GM12864 (cell line): Measurements from ENCODE around the gene CCDC159.

Source experiments
- DNase-seq: peaks from one replicate; pipeline ENCODE4 v3.0.0-alpha.2; 2011; ENCODE audit warnings: low read depth
- H3K4me3 ChIP-seq: 2 replicates; pipeline ENCODE4 v1.5.1; 2011; ENCODE audit warnings: mild to moderate bottlenecking, low read depth, low read length, control low read depth
- CTCF ChIP-seq: IDR thresholded peaks from 2 replicates; pipeline ENCODE4 v1.5.1; 2011; ENCODE audit warnings: low read depth, mild to moderate bottlenecking, moderate library complexity, low read length, control low read depth, inconsistent platforms; ENCODE audit errors: missing control alignments

CCDC159 gene

GRCh38 chr19:11355160-11356073, 9.1 kb downstream of the CCDC159 start, which contains the start of gene PLPPR2:
Gene PLPPR2, plus strand, starts transcription at chr19:11355432. Its CDS starts 2,242 bp downstream, at chr19:11357674.
- no peak for TF ChIP-seq CTCF
- peak; percentile 36 for DNase-seq
- H3K4me3 ChIP-seq = peak within 1 kb of the TSS; percentile 47

GRCh38 chr19:11356074-11356397, 9.7 kb downstream of the CCDC159 start:
- no peak for TF ChIP-seq CTCF
- H3K4me3 ChIP-seq = no peak overlapping the region
- no peak for DNase-seq

GRCh38 chr19:11356676-11357550, 10.6 kb downstream of the CCDC159 start:
- no peak overlapping the region for H3K4me3 ChIP-seq
- TF ChIP-seq CTCF = no peak
- no peak for DNase-seq

GRCh38 chr19:11359421-11359820, 13.1 kb downstream of the CCDC159 start:
- TF ChIP-seq CTCF = no peak
- no peak overlapping the region for H3K4me3 ChIP-seq
- no peak for DNase-seq

- H3K4me3 ChIP-seq = no peak overlapping the region
- DNase-seq = no peak
- TF ChIP-seq CTCF = no peak
Observed at GRCh38 chr19:11361037-11361770, 14.9 kb downstream of the CCDC159 start.
